HG03457 (cell line): ENCODE data around the gene VN1R4.
"Not testable (repeated sequence)": the region's sequence is repeated elsewhere in the genome, so short reads cannot be mapped to it uniquely, and the experiment has no call there.

Experiments
- ATAC-seq: cut with Tn5 transposase; IDR thresholded peaks from one replicate; pipeline ENCODE4 v1.9.1; 2021; ENCODE audit warnings: moderate number of reproducible peaks; ENCODE audit not compliant: unreplicated experiment

The VN1R4 gene, protein sequence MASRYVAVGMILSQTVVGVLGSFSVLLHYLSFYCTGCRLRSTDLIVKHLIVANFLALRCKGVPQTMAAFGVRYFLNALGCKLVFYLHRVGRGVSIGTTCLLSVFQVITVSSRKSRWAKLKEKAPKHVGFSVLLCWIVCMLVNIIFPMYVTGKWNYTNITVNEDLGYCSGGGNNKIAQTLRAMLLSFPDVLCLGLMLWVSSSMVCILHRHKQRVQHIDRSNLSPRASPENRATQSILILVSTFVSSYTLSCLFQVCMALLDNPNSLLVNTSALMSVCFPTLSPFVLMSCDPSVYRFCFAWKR

DNA sequence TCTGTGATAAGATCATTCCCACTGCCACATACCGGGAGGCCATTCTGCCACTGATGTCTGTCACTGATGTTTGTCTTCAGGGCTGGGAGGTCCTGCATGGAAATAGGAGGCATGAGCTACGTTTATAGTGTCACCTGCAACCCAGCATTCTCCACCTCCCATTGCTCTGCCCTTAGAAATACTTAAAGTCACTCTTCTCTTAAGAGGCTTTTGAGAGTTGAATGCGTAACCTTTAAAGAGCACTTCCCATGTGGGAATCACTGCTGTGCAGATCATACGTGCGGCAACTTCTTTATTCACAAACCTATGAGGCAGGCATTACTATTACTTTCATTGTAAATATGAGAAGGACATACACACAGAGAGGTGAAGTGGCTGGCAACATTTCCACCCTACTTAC, at the start of gene VN1R4:
VN1R4 (minus strand) TSS at position 101 of the 400 bp plus-strand sequence; CDS start at position 43, 58 bp downstream.
- not testable (repeated sequence) for ATAC-seq

DNA sequence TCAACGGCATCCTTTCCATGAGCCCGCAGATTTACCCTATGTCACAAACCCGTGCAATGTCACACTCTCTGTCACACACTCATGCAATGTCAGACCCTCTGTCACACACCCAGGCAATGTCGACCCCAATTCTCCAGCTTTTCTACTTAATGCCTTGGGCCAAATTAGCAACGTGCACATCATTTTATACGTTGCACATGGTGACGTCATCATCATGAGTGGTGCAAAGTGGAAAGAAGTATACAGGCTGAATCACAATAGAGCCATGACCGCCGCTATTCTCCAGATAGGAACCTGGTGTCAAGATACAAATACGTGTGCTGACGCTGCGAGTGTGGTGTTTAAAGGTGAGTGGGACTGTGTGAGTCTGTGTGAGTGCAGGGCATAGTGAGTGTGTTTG, 44.4 kb upstream of the VN1R4 start:
- ATAC-seq = no peak

DNA sequence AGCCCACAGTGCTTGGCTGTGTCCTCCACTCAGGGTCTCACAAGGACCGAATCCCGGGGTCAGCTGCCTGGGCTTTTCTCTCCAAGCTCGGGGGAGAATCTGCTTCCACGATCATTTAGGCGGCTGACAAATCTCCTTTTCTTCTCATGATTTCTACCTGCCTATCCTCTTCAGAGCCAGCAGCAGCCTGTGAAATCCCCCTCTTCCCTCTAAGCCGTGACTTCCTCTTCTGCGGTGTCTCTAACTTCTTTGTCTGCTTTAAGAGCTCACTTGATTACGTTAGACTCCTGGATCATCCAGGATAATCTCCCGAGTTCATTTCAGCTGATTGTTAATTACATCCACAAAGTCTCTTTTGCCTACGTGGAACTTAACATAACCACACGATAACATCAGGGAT, 43.5 kb upstream of the VN1R4 start:
- no peak for ATAC-seq

DNA sequence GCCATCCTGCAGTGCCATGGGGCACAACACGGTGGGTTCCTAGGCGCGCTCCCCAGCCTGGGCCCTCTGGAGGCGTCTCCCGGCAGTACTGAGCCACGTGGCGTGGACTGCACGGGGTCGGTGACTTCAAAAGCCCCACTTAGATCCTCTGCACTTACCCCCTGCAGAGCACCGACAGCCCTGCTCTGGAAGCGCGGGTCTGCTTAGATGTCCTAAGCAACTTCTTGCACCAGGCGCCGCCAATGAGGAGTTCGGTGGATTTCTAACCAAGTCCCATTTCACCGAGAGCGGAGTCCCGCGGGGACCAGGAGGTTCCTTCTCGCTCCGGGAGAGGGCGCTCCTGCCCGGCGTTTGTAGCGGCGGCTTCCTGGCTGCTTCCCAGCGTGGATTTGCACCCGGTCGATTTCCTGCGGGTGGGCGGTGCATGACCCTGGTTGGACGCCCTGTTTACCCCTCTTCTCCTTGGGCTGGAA, 40.9 kb upstream of the VN1R4 start:
- ATAC-seq = no peak

DNA sequence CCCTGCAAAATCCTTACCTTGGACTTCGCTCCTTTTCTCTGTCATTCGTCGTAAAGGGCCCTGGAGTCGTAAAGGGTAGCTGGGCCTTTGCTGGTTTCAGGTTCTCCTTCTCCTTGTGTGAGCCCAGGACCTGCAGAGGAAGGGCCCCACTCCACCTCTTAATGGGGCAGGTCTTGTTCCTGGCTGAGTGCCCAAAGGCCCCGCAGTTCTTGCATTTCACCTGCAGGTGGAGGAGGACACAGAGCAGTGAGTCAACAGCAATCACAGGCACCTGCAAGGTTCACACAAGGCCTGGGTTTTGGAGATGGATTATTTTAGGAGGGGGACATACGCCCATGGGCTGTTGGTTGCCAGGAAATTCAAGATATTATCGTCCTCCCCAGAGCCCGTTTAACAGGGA, 33.8 kb upstream of the VN1R4 start:
- ATAC-seq = not testable (repeated sequence)

DNA sequence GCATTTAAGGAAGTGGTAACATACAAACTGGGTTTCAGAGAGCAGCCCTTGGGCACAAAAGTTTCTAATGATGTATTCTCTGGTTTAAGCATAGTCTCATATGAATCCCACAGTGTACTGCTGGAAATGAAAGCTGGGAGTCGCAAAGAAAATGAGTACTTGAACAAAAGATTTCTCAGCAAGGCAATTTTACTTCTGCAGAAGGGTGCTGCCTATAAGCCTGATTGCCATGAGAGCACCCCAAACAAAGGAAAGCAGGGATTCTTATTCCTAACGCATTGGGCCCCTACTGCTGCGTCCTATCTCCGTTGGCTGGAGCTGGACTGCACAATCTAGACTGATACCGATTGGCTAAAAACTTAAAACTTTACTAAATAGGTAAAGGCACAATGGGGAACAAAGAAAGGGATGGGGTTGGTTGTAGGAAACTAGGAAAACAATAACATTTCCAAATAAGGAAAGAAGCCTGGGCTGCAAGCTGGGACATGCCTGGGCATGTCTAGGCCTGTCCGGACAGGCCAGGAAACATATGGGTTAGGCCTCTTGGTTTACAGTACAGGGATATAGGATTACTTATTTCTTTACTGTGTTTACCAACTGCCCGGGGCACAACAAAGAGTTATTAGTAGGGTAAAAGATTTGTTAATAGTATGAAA, 27.4 kb upstream of the VN1R4 start:
- ATAC-seq = no peak

DNA sequence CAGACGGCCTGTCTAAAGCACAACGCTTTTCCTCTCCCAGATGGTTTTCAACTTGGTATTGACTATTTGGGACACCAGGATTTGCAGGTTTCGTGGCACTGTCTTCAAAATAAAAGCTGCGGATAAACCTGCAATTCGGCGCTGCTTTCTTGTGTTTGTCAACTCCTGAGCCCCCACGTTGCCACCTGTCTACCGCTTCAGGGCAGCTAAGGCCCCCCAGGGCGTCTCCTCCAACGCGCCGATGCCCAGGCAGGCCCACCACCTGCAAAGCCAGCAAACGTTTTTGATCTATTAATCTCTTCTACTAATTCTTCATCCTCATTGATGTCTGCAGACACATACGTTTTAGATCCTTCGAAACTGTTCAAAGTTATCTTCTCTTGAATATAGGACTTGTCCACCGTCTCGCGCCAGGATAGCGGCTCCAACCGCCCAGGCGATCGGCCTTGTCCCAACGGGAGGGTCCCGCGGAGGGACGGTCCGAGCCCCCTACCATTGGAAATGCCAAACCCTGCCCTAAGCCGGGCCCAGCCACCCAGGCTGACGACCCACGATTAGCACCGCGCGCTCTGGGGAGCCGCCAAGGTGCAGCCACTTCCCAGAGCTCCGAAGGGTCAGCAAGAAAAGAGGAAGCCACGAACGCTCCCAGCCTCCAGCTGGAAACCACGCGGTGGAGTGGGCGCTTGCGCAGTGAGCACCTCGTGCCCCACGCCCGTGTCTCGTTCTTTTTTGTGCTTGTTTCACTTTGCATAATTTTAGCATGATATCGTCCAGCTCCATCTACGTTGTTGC, 23.4 kb upstream of the VN1R4 start:
- no peak for ATAC-seq

DNA sequence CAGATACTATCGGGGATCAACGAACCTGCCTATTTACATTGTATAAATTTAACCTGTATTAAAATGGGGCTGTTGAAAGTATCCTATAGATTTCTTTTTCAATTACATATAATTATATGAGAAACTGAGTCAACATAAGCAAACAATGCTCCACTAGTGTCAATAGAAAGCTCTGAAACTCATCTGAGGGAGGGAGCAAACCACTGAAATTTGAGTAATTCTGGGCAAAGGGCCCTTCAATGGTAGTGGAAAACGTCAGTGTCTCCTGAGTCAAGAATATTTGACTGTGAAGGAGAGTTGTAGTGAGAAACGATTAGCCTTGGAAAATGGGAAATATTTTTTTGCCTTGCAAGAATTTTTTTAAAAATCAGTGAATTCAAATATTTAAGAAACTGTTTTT, 17.6 kb upstream of the VN1R4 start:
- ATAC-seq = no peak

DNA sequence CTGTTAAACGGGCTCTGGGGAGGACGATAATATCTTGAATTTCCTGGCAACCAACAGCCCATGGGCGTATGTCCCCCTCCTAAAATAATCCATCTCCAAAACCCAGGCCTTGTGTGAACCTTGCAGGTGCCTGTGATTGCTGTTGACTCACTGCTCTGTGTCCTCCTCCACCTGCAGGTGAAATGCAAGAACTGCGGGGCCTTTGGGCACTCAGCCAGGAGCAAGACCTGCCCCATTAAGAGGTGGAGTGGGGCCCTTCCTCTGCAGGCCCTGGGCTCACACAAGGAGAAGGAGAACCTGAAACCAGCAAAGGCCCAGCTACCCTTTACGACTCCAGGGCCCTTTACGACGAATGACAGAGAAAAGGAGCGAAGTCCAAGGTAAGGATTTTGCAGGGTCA, 14.4 kb upstream of the VN1R4 start:
- ATAC-seq = not testable (repeated sequence)

DNA sequence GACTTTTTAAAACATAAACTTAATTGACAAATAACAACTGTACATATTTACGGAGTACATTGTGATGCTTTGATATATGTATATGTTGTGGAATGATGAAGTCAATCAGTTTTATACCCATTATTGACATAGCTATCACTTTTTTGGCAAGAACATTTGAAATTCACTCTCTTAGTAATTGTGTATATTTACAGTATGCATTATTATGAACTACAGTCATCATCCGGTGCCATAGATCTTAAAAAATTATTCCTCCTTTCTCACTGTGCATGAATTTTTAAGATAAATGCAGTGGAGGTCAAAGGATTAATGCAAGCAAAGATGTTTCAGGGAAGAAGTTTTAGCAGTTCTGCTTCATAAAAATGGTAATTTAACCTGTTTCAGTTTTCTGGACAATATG, 8.0 kb upstream of the VN1R4 start:
- ATAC-seq = no peak

DNA sequence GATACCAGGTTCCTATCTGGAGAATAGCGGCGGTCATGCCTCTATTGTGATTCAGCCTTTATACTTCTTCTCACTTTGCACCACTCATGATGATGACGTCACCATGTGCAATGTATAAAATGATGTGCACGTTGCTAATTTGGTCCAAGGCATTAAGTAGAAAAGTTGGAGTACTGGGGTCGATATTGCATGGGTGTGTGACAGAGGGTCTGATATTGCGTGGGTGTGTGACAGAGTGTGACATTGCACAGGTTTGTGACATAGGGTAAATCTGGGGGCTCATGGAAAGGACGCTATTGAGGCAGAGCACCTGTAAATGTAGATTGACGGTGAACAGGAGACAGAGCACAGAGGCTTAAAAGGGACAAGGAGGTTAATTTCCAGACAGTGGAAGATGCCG, 4.5 kb upstream of the VN1R4 start:
- ATAC-seq = no peak

DNA sequence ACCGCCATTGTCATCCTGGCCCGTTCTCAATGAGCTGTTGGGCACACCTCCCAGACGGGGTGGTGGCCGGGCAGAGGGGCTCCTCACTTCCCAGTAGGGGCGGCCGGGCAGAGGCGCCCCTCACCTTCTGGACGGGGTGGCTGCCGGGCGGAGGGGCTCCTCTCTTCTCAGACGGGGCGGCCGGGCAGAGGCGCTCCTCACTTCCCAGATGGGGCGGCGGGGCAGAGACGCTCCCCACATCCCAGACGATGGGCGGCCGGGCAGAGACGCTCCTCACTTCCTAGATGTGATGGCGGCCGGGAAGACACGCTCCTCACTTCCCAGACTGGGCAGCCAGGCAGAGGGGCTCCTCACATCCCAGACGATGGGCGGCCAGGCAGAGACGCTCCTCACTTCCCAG, 2.3 kb upstream of the VN1R4 start:
- not testable (repeated sequence) for ATAC-seq

DNA sequence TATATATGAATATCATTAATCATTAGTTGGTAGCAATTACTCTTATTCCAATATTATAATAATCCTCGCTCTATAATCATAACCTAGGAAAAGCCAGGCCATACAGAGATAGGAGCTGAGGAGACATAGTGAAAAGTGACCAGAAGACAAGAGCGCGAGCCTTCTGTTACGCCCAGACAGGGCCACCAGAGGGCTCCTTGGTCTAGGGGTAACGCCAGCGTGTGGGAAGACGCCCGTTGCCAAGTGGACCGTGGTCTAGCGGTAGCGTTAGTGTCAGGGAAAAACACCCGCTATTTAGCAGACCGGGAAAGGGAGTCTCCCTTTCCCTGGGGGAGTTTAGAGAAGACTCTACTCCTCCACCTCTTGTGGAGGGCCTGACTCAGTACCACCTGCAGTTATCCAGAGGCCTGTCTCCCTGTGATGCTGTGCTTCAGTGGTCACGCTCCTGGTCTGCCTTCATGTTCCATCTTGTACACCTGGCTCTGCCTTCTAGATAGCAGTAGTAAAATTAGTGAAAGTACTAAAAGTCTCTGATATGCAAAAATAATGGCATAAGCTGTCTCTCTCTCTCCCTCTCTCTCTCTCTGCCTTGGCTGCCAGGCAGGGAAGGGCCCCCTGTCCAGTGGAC, 9.7 kb downstream of the VN1R4 start, which contains the start of gene VN1R2:
VN1R2 (plus strand) TSS at position 578 of the 628 bp plus-strand sequence. CDS start 84 bp downstream, outside the sequence.
- not testable (repeated sequence) for ATAC-seq

DNA sequence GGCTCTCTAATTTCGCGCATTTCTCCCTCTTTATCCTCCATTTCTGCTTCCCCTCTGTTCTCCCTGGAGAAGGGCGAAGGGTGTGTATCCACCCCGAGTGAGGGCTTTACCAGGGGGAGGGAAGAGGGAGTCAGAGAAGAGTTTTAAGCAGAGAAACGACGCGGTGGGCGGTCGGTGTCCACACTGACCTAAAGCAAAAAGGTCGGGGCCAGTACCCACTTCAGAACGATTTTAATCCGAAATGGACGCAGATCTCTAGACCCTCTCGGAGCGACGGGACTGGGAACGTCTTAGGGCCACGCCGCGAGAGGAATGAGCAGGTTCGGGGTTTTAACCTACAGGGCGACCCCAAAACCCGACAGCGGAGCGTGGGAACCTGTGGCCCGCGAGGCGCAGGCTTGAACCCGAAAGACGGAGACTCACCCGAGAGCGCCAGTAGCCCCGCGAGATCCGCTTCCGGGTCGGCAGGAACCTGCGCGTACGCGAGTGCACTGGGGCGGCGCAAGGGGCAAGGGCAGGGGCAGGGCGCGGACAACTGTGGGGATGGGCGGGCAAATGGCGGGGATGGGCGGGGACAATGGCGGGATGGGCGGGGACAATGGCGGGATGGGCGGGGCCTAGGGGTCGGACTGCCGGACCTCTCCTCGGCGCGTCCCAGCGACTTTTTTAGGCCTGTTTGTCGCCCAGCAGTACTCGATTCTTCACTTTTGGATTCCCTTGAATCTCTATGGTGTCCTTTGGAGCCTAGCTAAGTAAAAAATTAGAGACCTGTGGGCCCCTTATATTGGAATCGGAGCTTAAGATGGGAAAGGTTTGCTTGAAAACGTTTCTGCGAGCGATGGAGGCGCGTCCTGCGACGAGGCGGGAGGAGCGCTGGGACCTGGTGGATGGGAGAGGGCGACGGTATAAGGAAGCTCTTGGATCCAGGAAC, 12.8 kb downstream of the VN1R4 start, which contains the start of gene ZNF677:
ZNF677 (minus strand) TSS at position 463 of the 931 bp plus-strand sequence. CDS start 3,323 bp downstream, outside the sequence.
- ATAC-seq = no peak

DNA sequence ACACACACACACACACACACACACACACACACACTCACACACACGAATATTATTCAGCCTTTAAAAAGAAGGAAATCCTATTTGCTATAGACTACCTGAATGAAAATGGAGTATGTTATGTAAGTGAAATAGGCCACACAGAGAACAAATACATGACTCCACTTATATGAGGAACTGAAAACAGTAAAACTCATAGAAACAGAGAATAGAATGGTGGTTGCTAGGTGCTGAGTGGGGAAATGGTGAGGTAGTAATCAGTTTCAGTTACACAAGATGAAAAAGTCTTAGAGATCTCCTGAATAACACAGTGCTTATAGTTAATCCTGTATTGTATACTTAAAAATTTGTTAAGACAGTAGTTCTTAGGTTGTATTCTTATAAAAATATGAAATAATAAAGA, 21.0 kb downstream of the VN1R4 start:
- ATAC-seq = no peak

DNA sequence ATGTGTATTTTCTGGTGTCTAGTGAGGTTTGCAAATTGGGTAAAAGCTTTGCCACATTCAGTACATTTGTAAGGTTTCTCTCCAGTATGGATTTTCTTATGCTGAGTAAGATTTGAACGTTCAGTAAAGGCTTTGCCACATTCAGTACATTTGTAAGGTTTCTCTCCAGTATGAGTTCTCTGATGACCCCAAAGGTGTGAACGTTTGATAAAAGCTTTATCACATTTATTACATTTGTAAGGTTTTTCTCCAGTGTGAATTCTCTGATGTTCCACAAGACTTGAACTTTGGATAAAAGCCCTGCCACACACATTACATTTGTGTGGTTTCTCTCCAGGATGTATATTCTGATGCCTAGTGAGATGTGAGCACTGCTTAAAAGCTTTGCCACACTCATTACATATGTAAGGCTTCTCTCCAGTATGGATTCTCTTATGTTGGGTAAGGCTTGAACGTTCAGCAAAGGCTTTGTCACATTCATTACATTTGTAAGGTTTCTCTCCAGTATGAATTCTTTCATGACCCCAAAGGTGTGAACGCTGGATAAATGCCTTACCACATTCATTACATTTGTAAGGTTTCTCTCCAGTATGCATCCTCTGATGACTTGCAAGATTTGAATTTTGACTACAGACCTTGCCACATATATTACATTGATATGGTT, 30.3 kb downstream of the VN1R4 start:
- no peak for ATAC-seq

DNA sequence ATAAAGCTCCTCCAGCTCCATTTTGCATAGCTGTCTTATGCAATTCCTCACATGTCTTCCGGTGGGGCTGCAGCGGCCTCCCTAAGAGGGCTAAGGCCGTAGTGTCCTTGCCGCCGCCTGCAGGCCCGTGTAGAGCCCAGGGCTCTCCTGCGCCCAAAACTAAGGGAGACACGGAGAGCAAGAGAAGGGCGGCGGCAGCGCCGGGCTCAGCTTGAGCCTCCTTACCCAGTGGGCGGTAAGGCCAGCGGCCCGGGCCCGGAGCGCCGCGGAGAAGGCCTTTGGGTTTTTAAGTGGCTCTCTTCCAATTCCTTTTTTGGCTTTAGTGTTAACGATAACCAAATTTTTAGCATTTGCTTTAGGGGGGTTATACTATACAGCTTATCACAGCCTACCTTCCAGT, 42.9 kb downstream of the VN1R4 start:
- no peak for ATAC-seq

DNA sequence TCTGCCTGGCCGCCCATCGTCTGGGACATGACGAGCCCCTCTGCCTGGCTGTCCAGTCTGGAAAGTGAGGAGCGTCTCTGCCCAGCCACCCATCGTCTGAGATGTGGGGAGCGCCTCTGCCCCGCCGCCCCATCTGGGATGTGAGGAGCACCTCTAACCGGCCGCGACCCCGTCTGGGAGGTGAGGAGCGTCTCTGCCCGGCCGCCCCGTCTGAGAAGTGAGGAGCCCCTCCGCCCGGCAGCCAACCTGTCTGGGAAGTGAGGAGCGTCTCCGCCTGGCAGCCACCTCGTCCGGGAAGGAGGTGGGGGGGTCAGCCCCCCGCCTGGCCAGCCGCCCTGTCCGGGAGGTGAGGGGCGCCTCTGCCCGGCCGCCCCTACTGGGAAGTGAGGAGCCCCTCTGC, 44.8 kb downstream of the VN1R4 start:
- not testable (repeated sequence) for ATAC-seq
